Activated T-helper 1 cell treated with anti-CD3 and anti-CD28 coated beads, Interleukin-2, amount 50 U/mL, for 16 hours (primary cell): ENCODE measurements around the gene LRRC59.

Experiments used
- DNase-seq, 2 donors: peaks; one replicate each; pipeline ENCODE4 v3.0.0-alpha.2; 2020; ENCODE audit warnings: low read depth in 1 of 2, low spot score in 1 of 2

LRRC59 gene

GRCh38 chr17:50363217-50364060 is 33.9 kb downstream of the LRRC59 start:
- DNase-seq: no peak

- DNase-seq: no peak
Measured at GRCh38 chr17:50362661-50363060, 34.7 kb downstream of the LRRC59 start.

GRCh38 chr17:50361561-50362480 is 35.5 kb downstream of the LRRC59 start:
- DNase-seq: peak in 1 of 2 donors; percentile 27

GRCh38 chr17:50360486-50361115 is 36.7 kb downstream of the LRRC59 start:
- no peak for DNase-seq

- no peak for DNase-seq
Measured at GRCh38 chr17:50359998-50360461, 37.3 kb downstream of the LRRC59 start.

- no peak for DNase-seq
Measured at GRCh38 chr17:50359005-50359699, 38.2 kb downstream of the LRRC59 start.

GRCh38 chr17:50358177-50358576 is 39.1 kb downstream of the LRRC59 start:
- no peak for DNase-seq

- DNase-seq: no peak
Measured at GRCh38 chr17:50356892-50357510, 40.3 kb downstream of the LRRC59 start.

GRCh38 chr17:50356418-50356817 is 40.9 kb downstream of the LRRC59 start:
- DNase-seq: no peak

- DNase-seq: no peak
Measured at GRCh38 chr17:50355701-50356341, 41.5 kb downstream of the LRRC59 start.

GRCh38 chr17:50355336-50355700 is 42.0 kb downstream of the LRRC59 start:
- no peak for DNase-seq

GRCh38 chr17:50354776-50355175 is 42.5 kb downstream of the LRRC59 start:
- DNase-seq: no peak

- DNase-seq: no peak
Measured at GRCh38 chr17:50354198-50354597, 43.1 kb downstream of the LRRC59 start.

- no peak for DNase-seq
Measured at GRCh38 chr17:50353600-50354195, 43.6 kb downstream of the LRRC59 start.

GRCh38 chr17:50352693-50353599 is 44.4 kb downstream of the LRRC59 start:
- no peak for DNase-seq

GRCh38 chr17:50352072-50352692 is 45.1 kb downstream of the LRRC59 start:
- DNase-seq: no peak

GRCh38 chr17:50350733-50351132 is 46.6 kb downstream of the LRRC59 start:
- DNase-seq: no peak

- no peak for DNase-seq
Measured at GRCh38 chr17:50349243-50349600, 48.1 kb downstream of the LRRC59 start.
